SK-N-SH (cell line): ENCODE results near the gene B3GNT3. TPM values are rescaled to one million over a fixed set of nuclear protein-coding genes. Genes with fewer than 3 reads are reported as not detected.
A peak's percentile ranks its signal among the peaks of the same experiment; 100 is the strongest.

ENCODE experiments used
- CTCF ChIA-PET: fragments of 300-600, 350-600 bp; formaldehyde crosslinking; extraction: SDS; loops from one replicate; lab custom pipeline; 2021; lab: Yijun Ruan, JAX
- POLR2A ChIA-PET: fragments of 350-600 bp; sonication (Branson Sonifier 250); formaldehyde crosslinking; extraction: SDS; loops from one replicate; lab custom pipeline; 2020; ENCODE audit warnings: antibody characterized with exemption, inconsistent platforms; lab: Yijun Ruan, JAX
- DNase-seq: peaks from one replicate; pipeline ENCODE4 v3.0.0; 2012
- H2AFZ ChIP-seq: fragments of 200-600 bp; sonication (generic); 2 replicates; pipeline ENCODE4 v1.8.1; 2016; ENCODE audit warnings: antibody characterized with exemption, mild to moderate bottlenecking, low read depth
- H3F3A ChIP-seq: fragments of 200-600 bp; sonication (generic); replicated peaks from 2 replicates; pipeline ENCODE3; 2016; ENCODE audit warnings: antibody characterized with exemption, mild to moderate bottlenecking; ENCODE audit not compliant: insufficient read depth
- H3K27ac ChIP-seq, 2 experiments: fragments of 200-500 bp in 1 of 2; fragments of 200-600 bp in 1 of 2; sonication (Bioruptor generic) in 1 of 2; sonication (generic), shearing (Covaris generic) in 1 of 2; 2 replicates each; pipeline versions ENCODE4 v1.5.1 to v1.6.1; 2014 to 2016; ENCODE audit warnings: low read depth in 2 of 2, inconsistent platforms in 1 of 2, low read length in 1 of 2, mild to moderate bottlenecking in 1 of 2, mixed read lengths in 1 of 2
- H3K27me3 ChIP-seq: fragments of 200-600 bp; sonication (generic), shearing (Covaris generic); 2 replicates; pipeline ENCODE4 v1.6.1; 2016; ENCODE audit warnings: mixed run types; ENCODE audit not compliant: insufficient read depth
- H3K36me3 ChIP-seq, 2 experiments: fragments of 200-500 bp in 1 of 2; fragments of 200-600 bp in 1 of 2; sonication (Bioruptor generic) in 1 of 2; sonication (generic) in 1 of 2; replicated peaks in 1 of 2; 2 replicates each; pipeline versions ENCODE3 to v1.5.1; 2014 to 2016; ENCODE audit warnings: low read length in 1 of 2, mild to moderate bottlenecking in 1 of 2; ENCODE audit not compliant: insufficient read depth in 2 of 2, control insufficient read depth in 1 of 2
- H3K4me1 ChIP-seq, 2 experiments: fragments of 200-500 bp in 1 of 2; fragments of 200-600 bp in 1 of 2; sonication (Bioruptor generic) in 1 of 2; sonication (generic), shearing (Covaris generic) in 1 of 2; 2 replicates each; pipeline versions ENCODE4 v1.5.1 to v1.6.1; 2014 to 2016; ENCODE audit warnings: low read depth in 1 of 2, low read length in 1 of 2, mixed run types in 1 of 2; ENCODE audit not compliant: insufficient read depth in 2 of 2, control insufficient read depth in 1 of 2
- H3K4me2 ChIP-seq: fragments of 200-600 bp; sonication (generic), shearing (Covaris generic); 2 replicates; pipeline ENCODE4 v1.6.1; 2017; ENCODE audit warnings: mixed run types
- H3K4me3 ChIP-seq, 2 experiments: fragments of 200-500 bp in 1 of 2; fragments of 200-600 bp in 1 of 2; sonication (Bioruptor generic) in 1 of 2; sonication (generic), shearing (Covaris generic) in 1 of 2; 2 replicates each; pipeline versions ENCODE4 v1.5.1 to v1.8.1; 2014 to 2016; ENCODE audit warnings: low read depth in 2 of 2, inconsistent platforms in 1 of 2, low read length in 1 of 2, mild to moderate bottlenecking in 1 of 2, mixed read lengths in 1 of 2, moderate library complexity in 1 of 2
- H3K79me2 ChIP-seq: fragments of 200-600 bp; sonication (generic); 2 replicates; pipeline ENCODE4 v1.8.1; 2017; ENCODE audit warnings: mild to moderate bottlenecking; ENCODE audit not compliant: insufficient read depth
- H3K9ac ChIP-seq: fragments of 200-600 bp; sonication (generic); 2 replicates; pipeline ENCODE4 v1.6.1; 2017; ENCODE audit warnings: mixed run types
- H3K9me2 ChIP-seq: fragments of 200-600 bp; sonication (generic); 2 replicates; pipeline ENCODE4 v1.6.1; 2017; ENCODE audit warnings: mixed run types
- H3K9me3 ChIP-seq: fragments of 200-600 bp; sonication (generic); 2 replicates; pipeline ENCODE4 v1.6.1; 2017; ENCODE audit warnings: mixed run types, mild to moderate bottlenecking, moderate library complexity
- H4K20me1 ChIP-seq: fragments of 200-600 bp; sonication (generic); 2 replicates; pipeline ENCODE4 v1.6.1; 2017; ENCODE audit warnings: mild to moderate bottlenecking, mixed run types; ENCODE audit not compliant: insufficient read depth
- CHD2 ChIP-seq: fragments of 150-350 bp; IDR thresholded peaks from 2 replicates; pipeline ENCODE4 v1.6.1; 2018; ENCODE audit warnings: low read length; ENCODE audit not compliant: partially characterized antibody
- EZH2phosphoT487 ChIP-seq: fragments of 200-600 bp; sonication (generic); IDR thresholded peaks from 2 replicates; pipeline ENCODE4 v1.6.1; 2017; ENCODE audit warnings: low read depth, mixed run types, mild to moderate bottlenecking, antibody characterized with exemption, moderate library complexity, borderline replicate concordance
- FOSL2 ChIP-seq: IDR thresholded peaks from 2 replicates; pipeline ENCODE4 v1.4.0; 2012; ENCODE audit warnings: low read depth, mild to moderate bottlenecking, moderate library complexity, borderline replicate concordance
- MAX ChIP-seq: IDR thresholded peaks from 2 replicates; pipeline ENCODE4 v1.4.0; 2012; ENCODE audit warnings: low read depth
- MXI1 ChIP-seq: IDR thresholded peaks from 2 replicates; pipeline ENCODE4 v1.6.1; 2012; ENCODE audit warnings: mild to moderate bottlenecking, low read depth, low read length, improper control_type of control experiment
- NRF1 ChIP-seq: IDR thresholded peaks from 2 replicates; pipeline ENCODE4 v1.6.1; 2012; ENCODE audit warnings: low read depth, mild to moderate bottlenecking, low read length
- PBX3 ChIP-seq: IDR thresholded peaks from 2 replicates; pipeline ENCODE4; 2012
- REST ChIP-seq: IDR thresholded peaks from 2 replicates; pipeline ENCODE4 v1.6.1; 2012; ENCODE audit warnings: mild to moderate bottlenecking, low read depth, low read length, moderate library complexity
- TAF1 ChIP-seq: IDR thresholded peaks from 2 replicates; pipeline ENCODE4 v1.6.1; 2012; ENCODE audit warnings: low read depth, mild to moderate bottlenecking, low read length, moderate library complexity, borderline replicate concordance
- TCF12 ChIP-seq: IDR thresholded peaks from 2 replicates; pipeline ENCODE4 v1.4.0; 2012
- TEAD4 ChIP-seq: IDR thresholded peaks from 2 replicates; pipeline ENCODE4 v1.4.0; 2012; ENCODE audit warnings: mild to moderate bottlenecking, borderline replicate concordance; ENCODE audit not compliant: insufficient read depth
- USF1 ChIP-seq: IDR thresholded peaks from 2 replicates; pipeline ENCODE4 v1.4.0; 2012; ENCODE audit warnings: low read depth, borderline replicate concordance
- USF2 ChIP-seq: fragments of 150-350 bp; IDR thresholded peaks from 2 replicates; pipeline ENCODE4 v1.6.1; 2017; ENCODE audit warnings: antibody characterized with exemption, low read length, low read depth, borderline replicate concordance
- WGBS: methylation state at CpG from one replicate; pipeline ENCODE4 v1.1.6; 2017; ENCODE audit warnings: low lambda C conversion rate; 5-methylcytosine and 5-hydroxymethylcytosine counted together
- polyA plus RNA-seq, 3 experiments: library from polyadenylated mRNA; depleted of rRNA; stranded (reverse); fragments of >200 nt; gene quantifications; 2 replicates each; pipeline ENCODE4 v1.2.3, GENCODE V29; 2012

B3GNT3 gene
- polyA plus RNA-seq, 1 of the 3 experiments (the other 2 are of a cell fraction) = not detected

GRCh38 chr19:17754634-17755442 lies 40.1 kb upstream of the B3GNT3 start:
- H3K9me2 ChIP-seq = no peaks in the 10 kb centered on the region
- DNase-seq = no peak
- H3F3A ChIP-seq = no peaks in the 10 kb centered on the region
- H2AFZ ChIP-seq = no peak overlapping the region
- no peaks in the 10 kb centered on the region for H3K79me2 ChIP-seq
- no peak overlapping the region for H3K4me3 ChIP-seq
- CTCF ChIA-PET = interaction anchor here (0.5 to 2.1 kb wide), 5 partner anchors 21 to 1599 kb away, joined by 3 to 11 read pairs (median 3); partner anchors contain the start of gene RPL18A
- H3K9ac ChIP-seq = no peak overlapping the region
- no peaks in the 10 kb centered on the region for H3K27me3 ChIP-seq
- 76% methylated on average over 5 of the region's 5 CpGs for WGBS
- no peaks in the 10 kb centered on the region for H3K9me3 ChIP-seq
- H3K27ac ChIP-seq = peak overlapping the region in 1 of 2 experiments; percentile 30; a peak in 1 of 4 replicates
- POLR2A ChIA-PET = no interaction called here
- no peaks in the 10 kb centered on the region for H3K36me3 ChIP-seq
- H3K4me1 ChIP-seq = peaks cover 9 to 17% of the 10 kb centered on the region in 2 experiments; a peak in 1 of 4 replicates
- 0 out of 2 replicates have a peak overlapping the region, but pooled peaks have one; percentile 31 for H3K4me2 ChIP-seq
- TF ChIP-seq FOSL2 = no peak
- no peak for TF ChIP-seq TEAD4
- TF ChIP-seq TAF1 = no peak
- no peak for TF ChIP-seq USF1
- no peak for TF ChIP-seq USF2
- TF ChIP-seq MXI1 = no peak
- no peak for TF ChIP-seq MAX
- no peak for TF ChIP-seq NRF1
- no peak for TF ChIP-seq PBX3
- TF ChIP-seq REST = no peak
- TF ChIP-seq EZH2phosphoT487 = no peak
- TF ChIP-seq CHD2 = no peak
- no peak for TF ChIP-seq TCF12
- no peaks in the 10 kb centered on the region for H4K20me1 ChIP-seq
